H1 (cell line): ENCODE measurements around the gene PRLH.

Experiments
- BACH1 ChIP-seq: IDR thresholded peaks from 2 replicates; pipeline ENCODE4 v1.6.1; 2012; ENCODE audit warnings: low read length, improper control_type of control experiment
- BCL11A ChIP-seq, 2 experiments: IDR thresholded peaks; one replicate each; pipeline ENCODE4 v1.6.1; 2011; ENCODE audit warnings: low read depth in 2 of 2, low read length in 2 of 2, mild to moderate bottlenecking in 2 of 2
- BRCA1 ChIP-seq: IDR thresholded peaks from 2 replicates; pipeline ENCODE4 v1.6.1; 2012; ENCODE audit warnings: low read depth, low read length, improper control_type of control experiment
- CHD1 ChIP-seq: IDR thresholded peaks from 2 replicates; pipeline ENCODE4 v1.6.1; 2012; ENCODE audit warnings: low read depth, low read length, improper control_type of control experiment
- CTCF ChIP-seq, 3 experiments: IDR thresholded peaks; 1 replicate in 2 of 3; 2 replicates in 1 of 3; pipeline versions ENCODE4 v1.5.1 to v1.6.1; 2011; ENCODE audit warnings: low read length in 3 of 3, mild to moderate bottlenecking in 3 of 3, inconsistent platforms in 2 of 3, low read depth in 1 of 3, moderate library complexity in 1 of 3; ENCODE audit not compliant: insufficient read depth in 1 of 3; ENCODE audit errors: control extremely low read depth in 1 of 3
- HDAC2 ChIP-seq, 2 experiments: fragments of 300-600 bp in 1 of 2; sonication (generic) in 1 of 2; IDR thresholded peaks; 2 replicates each; pipeline ENCODE4 v1.6.1; 2011 to 2012; ENCODE audit warnings: low read depth in 2 of 2, low read length in 2 of 2, mild to moderate bottlenecking in 2 of 2, moderate library complexity in 2 of 2, borderline replicate concordance in 1 of 2, inconsistent platforms in 1 of 2
- JUN ChIP-seq: IDR thresholded peaks from 2 replicates; pipeline ENCODE4 v1.6.1; 2011; ENCODE audit warnings: low read depth, mild to moderate bottlenecking, improper control_type of control experiment, low read length
- MAX ChIP-seq: IDR thresholded peaks from 2 replicates; pipeline ENCODE4 v1.6.1; 2012; ENCODE audit warnings: inconsistent platforms
- PHF8 ChIP-seq: fragments of 200-600 bp; sonication (generic); conservative IDR thresholded peaks from 2 replicates; pipeline ENCODE4 v1.7.1; 2012; ENCODE audit warnings: low read depth, mild to moderate bottlenecking, inconsistent platforms, low read length, moderate library complexity
- SIN3A ChIP-seq, 2 experiments: IDR thresholded peaks in 1 of 2; conservative IDR thresholded peaks in 1 of 2; 2 replicates each; pipeline ENCODE4 v1.6.1; 2011 to 2012; ENCODE audit warnings: low read length in 2 of 2, improper control_type of control experiment in 1 of 2, low read depth in 1 of 2, mild to moderate bottlenecking in 1 of 2
- SP2 ChIP-seq: IDR thresholded peaks from 2 replicates; pipeline ENCODE4 v1.6.1; 2012; ENCODE audit warnings: mild to moderate bottlenecking, low read length, inconsistent platforms
- USF2 ChIP-seq: IDR thresholded peaks from 2 replicates; pipeline ENCODE4 v1.6.1; 2011; ENCODE audit warnings: low read length, improper control_type of control experiment
- YY1 ChIP-seq: IDR thresholded peaks from 2 replicates; pipeline ENCODE4 v1.6.1; 2011; ENCODE audit warnings: low read depth, mild to moderate bottlenecking, low read length

GRCh38 chr2:237524631-237525030 lies 41.7 kb upstream of the PRLH start:
- TF ChIP-seq SIN3A (conservative IDR thresholded peaks at IDR 0.05 in 1 of 2, IDR thresholded peaks at IDR 0.05 in 1 of 2; ENCODE audit: low read depth in 1 of 2, low read length in 2 of 2) (no peak), BRCA1 (no peak), CTCF (IDR thresholded peaks at IDR 0.05; ENCODE audit: control extremely low read depth in 1 of 3, insufficient read depth in 1 of 3, low read depth in 1 of 3, low read length in 3 of 3) (no peak), USF2 (no peak), YY1 (no peak), BCL11A (IDR thresholded peaks at IDR 0.05; ENCODE audit: low read depth in 2 of 2, low read length in 2 of 2) (no peak), HDAC2 (IDR thresholded peaks at IDR 0.05; ENCODE audit: borderline replicate concordance in 1 of 2, low read depth in 2 of 2, low read length in 2 of 2) (no peak), BACH1 (no peak), CHD1 (no peak), PHF8 (no peak), MAX (no peak), JUN (no peak), SP2 (no peak)
